NB4 (cell line): Measurements from ENCODE around the gene EPC1.

Experiments used
- MYC ChIP-seq: IDR thresholded peaks from 2 replicates; pipeline ENCODE4 v1.6.1; 2011; ENCODE audit warnings: low read depth, low read length
- POLR2A ChIP-seq: IDR thresholded peaks from 2 replicates; pipeline ENCODE4 v1.6.1; 2011; ENCODE audit warnings: mild to moderate bottlenecking; ENCODE audit not compliant: insufficient read length; ENCODE audit errors: extremely low read depth
- TF ChIP-seq, protein P1 (sequence below): IDR thresholded peaks from one replicate; pipeline ENCODE4 v1.5.1; 2012; ENCODE audit warnings: low read depth, low read length

- TF ChIP-seq, protein P1, sequence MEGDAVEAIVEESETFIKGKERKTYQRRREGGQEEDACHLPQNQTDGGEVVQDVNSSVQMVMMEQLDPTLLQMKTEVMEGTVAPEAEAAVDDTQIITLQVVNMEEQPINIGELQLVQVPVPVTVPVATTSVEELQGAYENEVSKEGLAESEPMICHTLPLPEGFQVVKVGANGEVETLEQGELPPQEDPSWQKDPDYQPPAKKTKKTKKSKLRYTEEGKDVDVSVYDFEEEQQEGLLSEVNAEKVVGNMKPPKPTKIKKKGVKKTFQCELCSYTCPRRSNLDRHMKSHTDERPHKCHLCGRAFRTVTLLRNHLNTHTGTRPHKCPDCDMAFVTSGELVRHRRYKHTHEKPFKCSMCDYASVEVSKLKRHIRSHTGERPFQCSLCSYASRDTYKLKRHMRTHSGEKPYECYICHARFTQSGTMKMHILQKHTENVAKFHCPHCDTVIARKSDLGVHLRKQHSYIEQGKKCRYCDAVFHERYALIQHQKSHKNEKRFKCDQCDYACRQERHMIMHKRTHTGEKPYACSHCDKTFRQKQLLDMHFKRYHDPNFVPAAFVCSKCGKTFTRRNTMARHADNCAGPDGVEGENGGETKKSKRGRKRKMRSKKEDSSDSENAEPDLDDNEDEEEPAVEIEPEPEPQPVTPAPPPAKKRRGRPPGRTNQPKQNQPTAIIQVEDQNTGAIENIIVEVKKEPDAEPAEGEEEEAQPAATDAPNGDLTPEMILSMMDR, result no peak
- no peak for TF ChIP-seq POLR2A
- no peak for TF ChIP-seq MYC
Measured at GRCh38 chr10:32332299-32332750, 14.6 kb downstream of the EPC1 start.
